Upper lobe of left lung (tissue), 6 donors: Measurements from ENCODE around the gene SGSM2. TPM values are rescaled to one million over a fixed set of nuclear protein-coding genes. Genes with fewer than 3 reads are reported as not detected.

Experiments used
- ATAC-seq, 2 donors: fragments of 200-7000 bp; cut with Tn5 transposase; one replicate each; pipeline ENCODE4 v1.9.1; 2022; ENCODE audit warnings: mild to moderate bottlenecking in 2 of 2, moderate library complexity in 2 of 2; ENCODE audit not compliant: low FRiP score in 2 of 2
- DNase-seq, 2 donors: peaks; one replicate each; pipeline ENCODE4 v3.0.0-alpha.2; 2019 to 2020
- H3K27ac ChIP-seq, 4 donors: fragments of 200-600 bp; sonication (generic); one replicate each; pipeline ENCODE4 v1.5.1; 2016 to 2019
- H3K27me3 ChIP-seq, 4 donors: fragments of 200-600 bp; sonication (generic); one replicate each; pipeline ENCODE4 v1.5.1; 2017 to 2019
- H3K36me3 ChIP-seq, 4 donors: fragments of 200-600 bp; sonication (generic); one replicate each; pipeline ENCODE4 v1.5.1; 2016 to 2019
- H3K4me1 ChIP-seq, 4 donors: fragments of 200-600 bp; sonication (generic); one replicate each; pipeline ENCODE4 v1.5.1; 2018 to 2019
- H3K4me3 ChIP-seq, 4 donors: fragments of 200-600 bp; sonication (generic); one replicate each; pipeline ENCODE4 v1.5.1; 2017 to 2019; ENCODE audit warnings: mild to moderate bottlenecking in 2 of 4, moderate library complexity in 1 of 4
- H3K9me3 ChIP-seq, 4 donors: fragments of 200-600 bp; sonication (generic); one replicate each; pipeline ENCODE4 v1.5.1; 2018 to 2019
- CTCF ChIP-seq, 6 experiments: fragments of 450-650 bp in 4 of 6; fragments of 200-600 bp in 2 of 6; sonication (generic) in 2 of 6; IDR thresholded peaks; one replicate each; pipeline ENCODE4 v1.5.1; 2016 to 2019; ENCODE audit warnings: antibody characterized with exemption in 6 of 6
- EP300 ChIP-seq, 4 donors: sonication (generic); formaldehyde crosslinking; IDR thresholded peaks; one replicate each; pipeline ENCODE4 v1.5.1; 2017; ENCODE audit warnings: antibody characterized with exemption in 4 of 4, control low read depth in 2 of 4
- POLR2A ChIP-seq, 4 donors: fragments of 450-650 bp; IDR thresholded peaks; one replicate each; pipeline ENCODE4 v1.5.1; 2016 to 2017; ENCODE audit warnings: antibody characterized with exemption in 4 of 4, mild to moderate bottlenecking in 2 of 4
- POLR2AphosphoS5 ChIP-seq, 2 donors: sonication (generic); formaldehyde crosslinking; IDR thresholded peaks; one replicate each; pipeline ENCODE4 v1.5.1; 2017; ENCODE audit warnings: antibody characterized with exemption in 2 of 2
- WGBS, 2 donors: methylation state at CpG; one replicate each; pipeline ENCODE4 v1.1.5; 2017 to 2018; 5-methylcytosine and 5-hydroxymethylcytosine counted together
- total RNA-seq, 6 donors: library from RNA; depleted of rRNA in 4 of 6; stranded (reverse); fragments of >200 nt in 4 of 6; gene quantifications; one replicate each; pipeline versions ENCODE4 v1.1.0 to v1.2.1, GENCODE V29; 2016 to 2021
- donor health status: DM: no; HTN: no; CAD: no; lungs with moderate emphysema.
- donor health status: DM: no; HTN: yes; CAD: no; lungs with severe emphysema.

SGSM2 gene
- total RNA-seq, 6 donors from 2014 or later = 53.1 to 313 (median 60.1) TPM

- H3K4me1 ChIP-seq = peaks cover 0 to 18% (median 8%) of the 10 kb centered on the region in 4 donors
- WGBS, 2 donors = 96 to 98% methylated on average over 9 to 10 of the region's 10 CpGs
- peaks cover 4 to 82% (median 53%) of the 10 kb centered on the region in 4 donors for H3K36me3 ChIP-seq
- DNase-seq (peak in 1 of 2 donors; percentile 58), ATAC-seq (no peak)
- H3K27me3 ChIP-seq = no peaks in the 10 kb centered on the region
- H3K9me3 ChIP-seq = no peaks in the 10 kb centered on the region
- H3K27ac ChIP-seq = no peak overlapping the region
- TF ChIP-seq EP300 (IDR thresholded peaks at IDR 0.05) = no peak
- no peak for TF ChIP-seq POLR2AphosphoS5 (IDR thresholded peaks at IDR 0.05)
- no peak overlapping the region for H3K4me3 ChIP-seq
These were observed 40.4 kb downstream of the SGSM2 start for GRCh38 chr17:2377659-2378058.

GRCh38 chr17:2378905-2379304, 41.6 kb downstream of the SGSM2 start:
- H3K4me1 ChIP-seq = peaks cover 0 to 20% (median 12%) of the 10 kb centered on the region in 4 donors
- no peaks in the 10 kb centered on the region for H3K9me3 ChIP-seq
- TF ChIP-seq CTCF (IDR thresholded peaks at IDR 0.05) = no peak
- no peak for TF ChIP-seq EP300 (IDR thresholded peaks at IDR 0.05)
- no peak for TF ChIP-seq POLR2AphosphoS5 (IDR thresholded peaks at IDR 0.05)
- no peak for TF ChIP-seq POLR2A (IDR thresholded peaks at IDR 0.05)
- peaks cover 4 to 70% (median 45%) of the 10 kb centered on the region in 4 donors for H3K36me3 ChIP-seq
- H3K4me3 ChIP-seq = no peak overlapping the region
- H3K27me3 ChIP-seq = no peaks in the 10 kb centered on the region
- no peak overlapping the region for H3K27ac ChIP-seq
- ATAC-seq = no peak
- DNase-seq = peak in 1 of 2 donors; percentile 40
- 88 to 94% methylated on average over 6 to 11 of the region's 11 CpGs for WGBS, 2 donors

GRCh38 chr17:2379489-2380225, 42.4 kb downstream of the SGSM2 start:
- WGBS, 2 donors = 92% methylated on average over 25 of the region's 25 CpGs; no CpG with 5 or more reads in 1 of the 2 donors
- no peak for ATAC-seq
- Histone ChIP-seq H3K27me3 (no peaks in the 10 kb centered on the region), H3K4me3 (no peak overlapping the region), H3K9me3 (no peaks in the 10 kb centered on the region), H3K36me3 (peaks cover 4 to 62% (median 42%) of the 10 kb centered on the region in 4 donors), H3K27ac (no peak overlapping the region), H3K4me1 (peaks cover 0 to 20% (median 12%) of the 10 kb centered on the region in 4 donors)
- TF ChIP-seq CTCF (IDR thresholded peaks at IDR 0.05) = no peak
- TF ChIP-seq POLR2AphosphoS5 (IDR thresholded peaks at IDR 0.05) = no peak
- TF ChIP-seq EP300 (IDR thresholded peaks at IDR 0.05) = no peak
- no peak for TF ChIP-seq POLR2A (IDR thresholded peaks at IDR 0.05)
- peak in 1 of 2 donors; percentile 72 for DNase-seq

- TF ChIP-seq EP300 (IDR thresholded peaks at IDR 0.05) (no peak), CTCF (IDR thresholded peaks at IDR 0.05) (no peak), POLR2A (IDR thresholded peaks at IDR 0.05) (no peak), POLR2AphosphoS5 (IDR thresholded peaks at IDR 0.05) (no peak)
- peaks cover 4 to 58% (median 41%) of the 10 kb centered on the region in 4 donors for H3K36me3 ChIP-seq
- 78 to 90% methylated on average over 9 to 12 of the region's 16 CpGs for WGBS, 2 donors
- no peak overlapping the region for H3K4me3 ChIP-seq
- H3K4me1 ChIP-seq = peaks cover 0 to 20% (median 12%) of the 10 kb centered on the region in 4 donors
- no peak for ATAC-seq
- peak overlapping the region in 1 of 4 donors; percentile 4 for H3K27ac ChIP-seq
- DNase-seq = peak in 1 of 2 donors; percentile 57
- H3K9me3 ChIP-seq = no peaks in the 10 kb centered on the region
- H3K27me3 ChIP-seq = no peaks in the 10 kb centered on the region
These were observed 43.1 kb downstream of the SGSM2 start for GRCh38 chr17:2380226-2380922.

- no peak for ATAC-seq
These were observed 43.8 kb downstream of the SGSM2 start for GRCh38 chr17:2380950-2381649.

More at GRCh38 chr17:2380950-2381649, 43.8 kb downstream of the SGSM2 start:
- no peak for DNase-seq
- H3K4me1 ChIP-seq = peaks cover 0 to 20% (median 12%) of the 10 kb centered on the region in 4 donors
- H3K27me3 ChIP-seq = no peaks in the 10 kb centered on the region
- H3K9me3 ChIP-seq = no peaks in the 10 kb centered on the region
- H3K4me3 ChIP-seq = no peak overlapping the region
- peak overlapping the region in 1 of 4 donors; percentile 4 for H3K27ac ChIP-seq
- WGBS, 2 donors = 62 to 66% methylated on average over 11 to 15 of the region's 15 CpGs
- no peak for TF ChIP-seq EP300 (IDR thresholded peaks at IDR 0.05)
- no peak for TF ChIP-seq POLR2A (IDR thresholded peaks at IDR 0.05)
- TF ChIP-seq CTCF (IDR thresholded peaks at IDR 0.05) = no peak
- no peak for TF ChIP-seq POLR2AphosphoS5 (IDR thresholded peaks at IDR 0.05)
- H3K36me3 ChIP-seq = peaks cover 0 to 57% (median 41%) of the 10 kb centered on the region in 4 donors
